GM19099 (cell line): ENCODE data around the gene PYROXD2.

Source experiments
- POLR2A ChIP-seq: IDR thresholded peaks from 3 replicates; pipeline ENCODE4 v1.6.1; 2011; ENCODE audit warnings: low read depth; ENCODE audit not compliant: insufficient read length; ENCODE audit errors: extremely low read depth

PYROXD2 gene

GRCh38 chr10:98391578-98391991, 23.4 kb downstream of the PYROXD2 start:
- no peak for TF ChIP-seq POLR2A

- TF ChIP-seq POLR2A: no peak
Observed at GRCh38 chr10:98391065-98391464, 23.9 kb downstream of the PYROXD2 start.

- TF ChIP-seq POLR2A: no peak
Observed at GRCh38 chr10:98390406-98390805, 24.6 kb downstream of the PYROXD2 start.

- no peak for TF ChIP-seq POLR2A
Observed at GRCh38 chr10:98389398-98389797, 25.6 kb downstream of the PYROXD2 start.

GRCh38 chr10:98388101-98388655, 26.8 kb downstream of the PYROXD2 start:
- TF ChIP-seq POLR2A: no peak

- no peak for TF ChIP-seq POLR2A
Observed at GRCh38 chr10:98384531-98385133, 30.4 kb downstream of the PYROXD2 start.

- TF ChIP-seq POLR2A: no peak
Observed at GRCh38 chr10:98383869-98384268, 31.1 kb downstream of the PYROXD2 start.

- no peak for TF ChIP-seq POLR2A
Observed at GRCh38 chr10:98382691-98383101, 32.3 kb downstream of the PYROXD2 start.

- no peak for TF ChIP-seq POLR2A
Observed at GRCh38 chr10:98380493-98381339, 34.3 kb downstream of the PYROXD2 start.

GRCh38 chr10:98378722-98379121, 36.3 kb downstream of the PYROXD2 start:
- no peak for TF ChIP-seq POLR2A

- TF ChIP-seq POLR2A: no peak
Observed at GRCh38 chr10:98377536-98377935, 37.4 kb downstream of the PYROXD2 start.

GRCh38 chr10:98377001-98377400, 38.0 kb downstream of the PYROXD2 start:
- TF ChIP-seq POLR2A: no peak

GRCh38 chr10:98376485-98376884, 38.5 kb downstream of the PYROXD2 start:
- no peak for TF ChIP-seq POLR2A

- TF ChIP-seq POLR2A: no peak
Observed at GRCh38 chr10:98374217-98374985, 40.6 kb downstream of the PYROXD2 start.
